ENCODE results near the gene NES.

Gene NES

GRCh38 chr1:156662005-156662799 is 15.0 kb downstream of the NES start:
- no peak for DNase-seq

- no peak for DNase-seq
These were observed 16.5 kb downstream of the NES start for GRCh38 chr1:156660752-156661112.

GRCh38 chr1:156659988-156660751 is 17.0 kb downstream of the NES start:
- peak; percentile 31 for DNase-seq

- DNase-seq: no peak
These were observed 17.6 kb downstream of the NES start for GRCh38 chr1:156659661-156659987.

- DNase-seq: no peak
These were observed 18.1 kb downstream of the NES start for GRCh38 chr1:156658945-156659574.

GRCh38 chr1:156658496-156658895 is 18.7 kb downstream of the NES start:
- no peak for DNase-seq

- DNase-seq: no peak
These were observed 19.4 kb downstream of the NES start for GRCh38 chr1:156657741-156658319.

GRCh38 chr1:156656806-156657740 is 20.1 kb downstream of the NES start:
- peak; percentile 42 for DNase-seq

- DNase-seq: no peak
These were observed 21.2 kb downstream of the NES start for GRCh38 chr1:156655904-156656516.

GRCh38 chr1:156655151-156655903 is 21.9 kb downstream of the NES start:
- peak; percentile 83 for DNase-seq

- DNase-seq: no peak
These were observed 22.5 kb downstream of the NES start for GRCh38 chr1:156654700-156655099.

- no peak for DNase-seq
These were observed 24.2 kb downstream of the NES start for GRCh38 chr1:156652992-156653355.

GRCh38 chr1:156652131-156652991 is 24.8 kb downstream of the NES start:
- DNase-seq: no peak

- no peak for DNase-seq
These were observed 28.3 kb downstream of the NES start for GRCh38 chr1:156648951-156649350.

- no peak for DNase-seq
These were observed 28.7 kb downstream of the NES start for GRCh38 chr1:156648496-156648895.

- no peak for DNase-seq
These were observed 29.9 kb downstream of the NES start for GRCh38 chr1:156647351-156647750.

GRCh38 chr1:156646738-156647211 is 30.4 kb downstream of the NES start:
- no peak for DNase-seq

- DNase-seq: no peak
These were observed 31.5 kb downstream of the NES start for GRCh38 chr1:156645666-156646065.

GRCh38 chr1:156645056-156645455 is 32.2 kb downstream of the NES start:
- no peak for DNase-seq

- no peak for DNase-seq
These were observed 32.6 kb downstream of the NES start for GRCh38 chr1:156644640-156645039.
